Suprapubic skin (tissue), 4 donors: Measurements from ENCODE around the gene SLC2A9. TPM values are rescaled to one million over a fixed set of nuclear protein-coding genes. Genes with fewer than 3 reads are reported as not detected.

ENCODE experiments used
- DNase-seq, 2 donors: peaks; one replicate each; pipeline ENCODE4 v3.0.0-alpha.2; 2019; ENCODE audit warnings: low spot score in 2 of 2
- H3K27ac ChIP-seq: fragments of 200-600 bp; sonication (generic); one replicate; pipeline ENCODE4 v1.5.1; 2019
- H3K27me3 ChIP-seq: fragments of 200-600 bp; sonication (generic); one replicate; pipeline ENCODE4 v1.5.1; 2019
- H3K36me3 ChIP-seq: fragments of 200-600 bp; sonication (generic); one replicate; pipeline ENCODE4 v1.5.1; 2019
- H3K4me1 ChIP-seq: fragments of 200-600 bp; sonication (generic); one replicate; pipeline ENCODE4 v1.5.1; 2019
- H3K4me3 ChIP-seq: fragments of 200-600 bp; sonication (generic); one replicate; pipeline ENCODE4 v1.5.1; 2019; ENCODE audit warnings: mild to moderate bottlenecking
- H3K9me3 ChIP-seq: fragments of 200-600 bp; sonication (generic); one replicate; pipeline ENCODE4 v1.5.1; 2019
- EP300 ChIP-seq: sonication (generic); formaldehyde crosslinking; IDR thresholded peaks from one replicate; pipeline ENCODE4 v1.6.1; 2017; ENCODE audit warnings: antibody characterized with exemption
- POLR2A ChIP-seq, 2 donors: fragments of 450-650 bp; IDR thresholded peaks; one replicate each; pipeline ENCODE4 v1.6.1; 2017; ENCODE audit warnings: antibody characterized with exemption in 2 of 2, mild to moderate bottlenecking in 2 of 2, moderate library complexity in 2 of 2
- POLR2AphosphoS5 ChIP-seq, 3 donors: sonication (generic); formaldehyde crosslinking; IDR thresholded peaks; one replicate each; pipeline ENCODE4 v1.6.1; 2017; ENCODE audit warnings: antibody characterized with exemption in 3 of 3
- WGBS: methylation state at CpG from one replicate; pipeline ENCODE4 v1.1.5; 2018; 5-methylcytosine and 5-hydroxymethylcytosine counted together
- total RNA-seq, 4 donors: library from RNA; depleted of rRNA; stranded (reverse); fragments of >200 nt; gene quantifications; one replicate each; pipeline ENCODE4 v1.1.0, GENCODE V29; 2016
- TF ChIP-seq, protein P1 (sequence below), 2 donors: fragments of 200-600 bp in 1 of 2; fragments of 450-650 bp in 1 of 2; sonication (generic) in 1 of 2; IDR thresholded peaks; one replicate each; pipeline ENCODE4 v1.5.1; 2016 to 2019; ENCODE audit warnings: antibody characterized with exemption in 2 of 2, mild to moderate bottlenecking in 1 of 2, moderate library complexity in 1 of 2

The SLC2A9 gene
- total RNA-seq, result 1 to 10 TPM; 3.5 to 9.2 (median 8.1) TPM

DNA sequence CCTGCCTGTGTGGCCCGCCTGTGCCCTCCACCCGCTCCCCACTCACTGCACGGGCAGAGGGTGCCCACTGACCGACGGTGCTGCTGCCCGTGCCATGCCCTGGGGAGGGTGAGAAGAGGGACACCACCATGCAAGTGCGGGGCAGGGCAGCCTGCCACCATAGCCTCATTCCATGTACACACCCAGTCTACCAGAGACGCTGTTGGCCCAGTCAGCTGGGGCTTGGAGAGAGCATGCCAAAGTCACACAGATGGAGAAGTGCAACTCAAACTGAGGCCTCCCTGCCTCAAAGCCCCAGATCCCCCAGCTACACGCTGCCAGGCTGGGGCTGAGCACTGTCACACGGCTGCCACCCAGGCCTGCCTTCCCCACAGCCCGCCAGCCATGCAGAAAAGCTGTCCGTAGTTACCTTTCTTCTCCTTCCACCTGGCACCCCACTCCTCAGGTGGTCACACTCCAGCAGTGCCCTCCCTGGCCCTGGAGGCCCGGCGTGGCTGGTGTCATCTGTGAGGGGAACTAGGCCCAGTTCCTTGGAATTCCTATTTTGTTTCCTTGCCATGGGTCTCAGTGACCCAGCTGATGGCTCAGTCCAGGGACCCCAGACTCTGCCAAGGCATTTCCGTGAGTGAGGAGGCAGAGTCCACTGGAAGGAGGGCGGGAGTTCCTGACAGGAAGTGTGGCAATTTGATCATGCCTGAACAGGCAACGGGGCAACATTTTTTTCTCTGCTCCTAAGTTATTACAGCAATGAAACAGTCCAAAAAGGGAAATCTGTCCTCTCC, at the start of gene SLC2A9:
SLC2A9 (minus strand) TSS at position 627 of the 782 bp plus-strand sequence; CDS start at position 559, 68 bp downstream.
- Histone ChIP-seq H3K27me3 (no peaks in the 10 kb centered on the region), H3K9me3 (no peaks in the 10 kb centered on the region), H3K36me3 (no peaks in the 10 kb centered on the region), H3K4me1 (peaks cover 59% of the 10 kb centered on the region), H3K4me3 (peak within 1 kb of the TSS; percentile 20), H3K27ac (peak within 1 kb of the TSS; percentile 83)
- 45% methylated on average over 13 of the region's 17 CpGs for WGBS
- peak in 1 of 2 donors; percentile 77 for DNase-seq
- TF ChIP-seq, protein P1, sequence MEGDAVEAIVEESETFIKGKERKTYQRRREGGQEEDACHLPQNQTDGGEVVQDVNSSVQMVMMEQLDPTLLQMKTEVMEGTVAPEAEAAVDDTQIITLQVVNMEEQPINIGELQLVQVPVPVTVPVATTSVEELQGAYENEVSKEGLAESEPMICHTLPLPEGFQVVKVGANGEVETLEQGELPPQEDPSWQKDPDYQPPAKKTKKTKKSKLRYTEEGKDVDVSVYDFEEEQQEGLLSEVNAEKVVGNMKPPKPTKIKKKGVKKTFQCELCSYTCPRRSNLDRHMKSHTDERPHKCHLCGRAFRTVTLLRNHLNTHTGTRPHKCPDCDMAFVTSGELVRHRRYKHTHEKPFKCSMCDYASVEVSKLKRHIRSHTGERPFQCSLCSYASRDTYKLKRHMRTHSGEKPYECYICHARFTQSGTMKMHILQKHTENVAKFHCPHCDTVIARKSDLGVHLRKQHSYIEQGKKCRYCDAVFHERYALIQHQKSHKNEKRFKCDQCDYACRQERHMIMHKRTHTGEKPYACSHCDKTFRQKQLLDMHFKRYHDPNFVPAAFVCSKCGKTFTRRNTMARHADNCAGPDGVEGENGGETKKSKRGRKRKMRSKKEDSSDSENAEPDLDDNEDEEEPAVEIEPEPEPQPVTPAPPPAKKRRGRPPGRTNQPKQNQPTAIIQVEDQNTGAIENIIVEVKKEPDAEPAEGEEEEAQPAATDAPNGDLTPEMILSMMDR (IDR thresholded peaks at IDR 0.05), result no peak
- TF ChIP-seq POLR2AphosphoS5 (IDR thresholded peaks at IDR 0.05), result no peak
- no peak for TF ChIP-seq EP300
- TF ChIP-seq POLR2A (IDR thresholded peaks at IDR 0.05), result no peak

DNA sequence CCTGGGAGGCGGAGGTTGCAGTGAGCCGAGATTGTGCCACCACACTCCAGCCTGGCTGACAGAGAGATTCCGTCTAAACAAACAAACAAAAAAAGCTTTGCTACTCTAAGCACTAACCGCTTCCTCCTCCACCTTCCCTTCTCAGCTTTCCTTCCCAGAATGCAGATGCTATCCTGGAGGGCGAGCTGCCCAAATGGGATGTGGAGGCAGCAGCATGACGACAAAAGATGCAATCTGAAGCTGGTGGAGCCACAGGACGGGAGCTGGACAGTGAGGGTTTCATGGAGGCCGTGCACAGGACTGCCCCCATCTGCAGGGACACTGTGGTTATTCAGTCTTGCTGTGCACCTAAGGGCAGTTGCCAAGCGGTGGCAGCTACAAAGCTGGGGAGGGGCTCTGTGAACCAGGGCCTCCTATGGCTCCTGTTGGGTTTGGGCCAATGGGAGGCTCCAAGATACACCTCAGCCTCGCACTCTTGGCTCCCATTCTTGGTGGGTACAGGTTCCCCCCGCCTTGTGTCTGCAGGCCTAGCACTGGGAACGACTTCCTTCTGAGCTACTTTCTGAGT, 47.9 kb upstream of the SLC2A9 start:
- no peaks in the 10 kb centered on the region for H3K9me3 ChIP-seq
- no peak overlapping the region for H3K4me3 ChIP-seq
- TF ChIP-seq, protein P1 (IDR thresholded peaks at IDR 0.05), result no peak
- TF ChIP-seq POLR2AphosphoS5 (IDR thresholded peaks at IDR 0.05) (no peak), POLR2A (IDR thresholded peaks at IDR 0.05) (no peak), EP300 (no peak)
- H3K4me1 ChIP-seq, result peaks cover 2% of the 10 kb centered on the region
- no peak for DNase-seq
- H3K27me3 ChIP-seq, result no peaks in the 10 kb centered on the region
- peaks cover 24% of the 10 kb centered on the region for H3K36me3 ChIP-seq
- 91% methylated on average over 12 of the region's 12 CpGs for WGBS
- H3K27ac ChIP-seq, result no peak overlapping the region

DNA sequence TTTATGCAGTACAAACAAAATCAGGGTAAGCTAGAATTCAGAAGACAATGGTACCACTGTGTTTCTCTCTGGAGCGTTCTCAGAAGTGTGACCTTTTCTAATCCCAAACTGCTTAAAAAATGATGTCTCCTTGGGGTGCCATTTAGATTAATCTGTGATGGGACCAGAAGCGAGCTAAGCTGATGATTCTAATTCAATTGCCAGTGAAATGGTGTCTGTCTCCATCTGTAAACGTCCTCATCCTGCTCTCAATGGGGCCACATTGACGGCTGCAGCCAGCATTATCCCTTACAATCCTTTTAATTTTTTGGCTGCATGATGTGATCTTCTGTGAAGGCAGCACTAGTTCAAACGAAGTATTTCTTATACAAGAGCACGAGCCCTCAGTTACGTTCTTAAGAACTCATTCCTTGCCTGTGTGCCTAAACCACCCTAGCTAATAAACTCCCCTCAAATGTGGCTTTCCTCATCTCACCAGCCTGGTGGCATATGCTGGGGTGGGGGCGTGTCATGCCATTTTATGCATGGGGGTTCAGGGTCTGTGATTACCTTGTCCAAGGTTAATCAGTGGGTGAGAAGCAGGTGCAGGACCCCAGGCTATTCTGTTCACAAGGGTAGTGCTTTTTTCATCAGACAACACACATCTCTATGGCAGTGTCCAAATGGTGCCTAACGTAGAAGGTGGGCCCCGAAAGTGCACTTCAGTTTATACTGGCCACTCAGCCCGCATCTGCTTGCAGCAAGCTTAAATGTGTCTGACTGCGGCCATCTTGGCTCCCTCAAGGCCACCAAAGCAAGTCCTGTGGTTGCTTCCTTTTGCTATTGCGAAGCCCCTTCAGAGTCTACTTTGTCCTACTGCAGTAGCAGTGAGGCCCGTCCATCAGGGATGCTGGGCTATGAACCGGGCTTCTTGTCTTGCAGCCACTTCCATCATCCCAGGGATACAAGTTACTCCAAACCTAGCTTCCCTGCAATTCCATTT, 45.7 kb upstream of the SLC2A9 start:
- no peak overlapping the region for H3K4me3 ChIP-seq
- peaks cover 8% of the 10 kb centered on the region for H3K36me3 ChIP-seq
- no peaks in the 10 kb centered on the region for H3K27me3 ChIP-seq
- no peak overlapping the region for H3K27ac ChIP-seq
- DNase-seq, result no peak
- no peak for TF ChIP-seq EP300
- TF ChIP-seq, protein P1 (IDR thresholded peaks at IDR 0.05), result no peak
- TF ChIP-seq POLR2AphosphoS5 (IDR thresholded peaks at IDR 0.05), result no peak
- TF ChIP-seq POLR2A (IDR thresholded peaks at IDR 0.05), result no peak
- no peaks in the 10 kb centered on the region for H3K9me3 ChIP-seq
- 89% methylated on average over 15 of the region's 15 CpGs for WGBS
- peaks cover 9% of the 10 kb centered on the region for H3K4me1 ChIP-seq

DNA sequence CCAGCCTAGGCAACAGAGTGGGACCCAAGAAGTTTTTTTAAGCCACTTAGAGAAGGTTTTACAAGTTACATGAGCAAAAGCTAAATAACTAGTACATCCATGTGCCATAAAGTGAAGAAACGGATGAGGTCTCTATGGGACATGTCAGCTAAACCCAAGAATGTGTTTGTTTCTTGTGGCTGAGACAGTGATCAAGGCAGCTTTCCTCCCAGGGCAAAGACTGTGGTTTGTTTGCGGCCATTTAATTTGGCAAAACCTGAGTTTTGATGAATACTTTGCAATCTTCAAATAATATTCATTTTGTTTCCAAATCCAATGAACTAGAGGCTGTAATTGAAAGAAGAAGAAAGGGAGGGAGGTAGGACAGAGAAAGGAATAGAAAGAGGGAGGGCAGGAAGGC, 44.9 kb upstream of the SLC2A9 start:
- WGBS, result 40% methylated on average over 2 of the region's 2 CpGs
- no peak overlapping the region for H3K4me3 ChIP-seq
- H3K27me3 ChIP-seq, result no peaks in the 10 kb centered on the region
- H3K9me3 ChIP-seq, result no peaks in the 10 kb centered on the region
- TF ChIP-seq, protein P1 (IDR thresholded peaks at IDR 0.05), result no peak
- H3K36me3 ChIP-seq, result peaks cover 8% of the 10 kb centered on the region
- H3K4me1 ChIP-seq, result peaks cover 9% of the 10 kb centered on the region
- DNase-seq, result no peak
- no peak overlapping the region for H3K27ac ChIP-seq
